SK-N-SH (cell line): ENCODE results near the gene LCOR. TPM values are rescaled to one million over a fixed set of nuclear protein-coding genes. Genes with fewer than 3 reads are reported as not detected.

Experiments used
- CTCF ChIA-PET: fragments of 300-600, 350-600 bp; formaldehyde crosslinking; extraction: SDS; loops from one replicate; lab custom pipeline; 2021; lab: Yijun Ruan, JAX
- POLR2A ChIA-PET: fragments of 350-600 bp; sonication (Branson Sonifier 250); formaldehyde crosslinking; extraction: SDS; loops from one replicate; lab custom pipeline; 2020; ENCODE audit warnings: antibody characterized with exemption, inconsistent platforms; lab: Yijun Ruan, JAX
- DNase-seq: peaks from one replicate; pipeline ENCODE4 v3.0.0; 2012
- H2AFZ ChIP-seq: fragments of 200-600 bp; sonication (generic); 2 replicates; pipeline ENCODE4 v1.8.1; 2016; ENCODE audit warnings: antibody characterized with exemption, mild to moderate bottlenecking, low read depth
- H3F3A ChIP-seq: fragments of 200-600 bp; sonication (generic); replicated peaks from 2 replicates; pipeline ENCODE3; 2016; ENCODE audit warnings: antibody characterized with exemption, mild to moderate bottlenecking; ENCODE audit not compliant: insufficient read depth
- H3K27ac ChIP-seq, 2 experiments: fragments of 200-500 bp in 1 of 2; fragments of 200-600 bp in 1 of 2; sonication (Bioruptor generic) in 1 of 2; sonication (generic), shearing (Covaris generic) in 1 of 2; 2 replicates each; pipeline versions ENCODE4 v1.5.1 to v1.6.1; 2014 to 2016; ENCODE audit warnings: low read depth in 2 of 2, inconsistent platforms in 1 of 2, low read length in 1 of 2, mild to moderate bottlenecking in 1 of 2, mixed read lengths in 1 of 2
- H3K27me3 ChIP-seq: fragments of 200-600 bp; sonication (generic), shearing (Covaris generic); 2 replicates; pipeline ENCODE4 v1.6.1; 2016; ENCODE audit warnings: mixed run types; ENCODE audit not compliant: insufficient read depth
- H3K36me3 ChIP-seq, 2 experiments: fragments of 200-500 bp in 1 of 2; fragments of 200-600 bp in 1 of 2; sonication (Bioruptor generic) in 1 of 2; sonication (generic) in 1 of 2; replicated peaks in 1 of 2; 2 replicates each; pipeline versions ENCODE3 to v1.5.1; 2014 to 2016; ENCODE audit warnings: low read length in 1 of 2, mild to moderate bottlenecking in 1 of 2; ENCODE audit not compliant: insufficient read depth in 2 of 2, control insufficient read depth in 1 of 2
- H3K4me1 ChIP-seq, 2 experiments: fragments of 200-500 bp in 1 of 2; fragments of 200-600 bp in 1 of 2; sonication (Bioruptor generic) in 1 of 2; sonication (generic), shearing (Covaris generic) in 1 of 2; 2 replicates each; pipeline versions ENCODE4 v1.5.1 to v1.6.1; 2014 to 2016; ENCODE audit warnings: low read depth in 1 of 2, low read length in 1 of 2, mixed run types in 1 of 2; ENCODE audit not compliant: insufficient read depth in 2 of 2, control insufficient read depth in 1 of 2
- H3K4me2 ChIP-seq: fragments of 200-600 bp; sonication (generic), shearing (Covaris generic); 2 replicates; pipeline ENCODE4 v1.6.1; 2017; ENCODE audit warnings: mixed run types
- H3K4me3 ChIP-seq, 2 experiments: fragments of 200-500 bp in 1 of 2; fragments of 200-600 bp in 1 of 2; sonication (Bioruptor generic) in 1 of 2; sonication (generic), shearing (Covaris generic) in 1 of 2; 2 replicates each; pipeline versions ENCODE4 v1.5.1 to v1.8.1; 2014 to 2016; ENCODE audit warnings: low read depth in 2 of 2, inconsistent platforms in 1 of 2, low read length in 1 of 2, mild to moderate bottlenecking in 1 of 2, mixed read lengths in 1 of 2, moderate library complexity in 1 of 2
- H3K79me2 ChIP-seq: fragments of 200-600 bp; sonication (generic); 2 replicates; pipeline ENCODE4 v1.8.1; 2017; ENCODE audit warnings: mild to moderate bottlenecking; ENCODE audit not compliant: insufficient read depth
- H3K9ac ChIP-seq: fragments of 200-600 bp; sonication (generic); 2 replicates; pipeline ENCODE4 v1.6.1; 2017; ENCODE audit warnings: mixed run types
- H3K9me2 ChIP-seq: fragments of 200-600 bp; sonication (generic); 2 replicates; pipeline ENCODE4 v1.6.1; 2017; ENCODE audit warnings: mixed run types
- H3K9me3 ChIP-seq: fragments of 200-600 bp; sonication (generic); 2 replicates; pipeline ENCODE4 v1.6.1; 2017; ENCODE audit warnings: mixed run types, mild to moderate bottlenecking, moderate library complexity
- H4K20me1 ChIP-seq: fragments of 200-600 bp; sonication (generic); 2 replicates; pipeline ENCODE4 v1.6.1; 2017; ENCODE audit warnings: mild to moderate bottlenecking, mixed run types; ENCODE audit not compliant: insufficient read depth
- CTCF ChIP-seq: fragments of 200-600 bp; sonication (generic); IDR thresholded peaks from 2 replicates; pipeline ENCODE4 v1.6.1; 2017; ENCODE audit warnings: antibody characterized with exemption, mild to moderate bottlenecking, moderate library complexity
- EP300 ChIP-seq, 2 experiments: IDR thresholded peaks; 2 replicates each; pipeline versions ENCODE4 v1.4.0 to v1.6.1; 2012; ENCODE audit warnings: borderline replicate concordance in 1 of 2, low read depth in 1 of 2, low read length in 1 of 2
- GATA2 ChIP-seq: sonication (generic); formaldehyde crosslinking; IDR thresholded peaks from 2 replicates; pipeline ENCODE4 v1.5.0; 2020; ENCODE audit warnings: mild to moderate bottlenecking, missing genetic modification reagents
- MAX ChIP-seq: IDR thresholded peaks from 2 replicates; pipeline ENCODE4 v1.4.0; 2012; ENCODE audit warnings: low read depth
- NFIC ChIP-seq: IDR thresholded peaks from 2 replicates; pipeline ENCODE4 v1.4.0; 2012; ENCODE audit warnings: borderline replicate concordance
- PBX3 ChIP-seq: IDR thresholded peaks from 2 replicates; pipeline ENCODE4; 2012
- REST ChIP-seq: IDR thresholded peaks from 2 replicates; pipeline ENCODE4 v1.6.1; 2012; ENCODE audit warnings: mild to moderate bottlenecking, low read depth, low read length, moderate library complexity
- RFX5 ChIP-seq: IDR thresholded peaks from 2 replicates; pipeline ENCODE4 v1.6.1; 2012; ENCODE audit warnings: mild to moderate bottlenecking, improper control_type of control experiment, low read length
- SMC3 ChIP-seq: IDR thresholded peaks from 2 replicates; pipeline ENCODE4 v1.6.1; 2012; ENCODE audit warnings: low read depth, low read length, improper control_type of control experiment
- TCF12 ChIP-seq: IDR thresholded peaks from 2 replicates; pipeline ENCODE4 v1.4.0; 2012
- USF2 ChIP-seq: fragments of 150-350 bp; IDR thresholded peaks from 2 replicates; pipeline ENCODE4 v1.6.1; 2017; ENCODE audit warnings: antibody characterized with exemption, low read length, low read depth, borderline replicate concordance
- polyA plus RNA-seq, 3 experiments: library from polyadenylated mRNA; depleted of rRNA; stranded (reverse); fragments of >200 nt; gene quantifications; 2 replicates each; pipeline ENCODE4 v1.2.3, GENCODE V29; 2012
- TF ChIP-seq, protein P1 (sequence below): IDR thresholded peaks from 2 replicates; pipeline ENCODE4 v1.4.0; 2012; ENCODE audit warnings: low read depth, borderline replicate concordance

The LCOR gene
- polyA plus RNA-seq, 1 of the 3 experiments (the other 2 are of a cell fraction): 1.9 TPM

DNA sequence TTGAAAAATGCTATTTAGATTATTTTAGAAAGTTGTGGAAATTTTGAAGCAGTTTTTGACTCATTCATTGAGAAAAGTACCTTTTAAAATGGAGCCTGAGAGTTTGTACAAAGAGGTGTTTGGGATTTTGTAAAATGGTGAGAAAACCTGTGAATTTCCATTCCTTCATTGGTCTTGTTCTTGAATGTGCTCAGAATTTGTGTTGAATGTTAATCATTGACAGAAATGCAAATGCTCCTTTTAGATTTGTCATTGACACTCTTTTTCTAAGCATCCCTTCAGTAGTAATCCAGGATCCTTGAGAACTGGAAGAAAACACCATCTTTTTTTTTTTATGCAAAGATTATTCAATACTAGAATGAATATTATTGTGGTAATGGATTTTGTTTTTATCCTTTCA lies 74.8 kb downstream of the LCOR start:
- POLR2A ChIA-PET: no interaction called here
- no peak overlapping the region for H3K9ac ChIP-seq
- no peak overlapping the region for H3K27ac ChIP-seq
- TF ChIP-seq MAX: no peak
- TF ChIP-seq EP300 (IDR thresholded peaks at IDR 0.05; ENCODE audit: borderline replicate concordance in 1 of 2, low read depth in 1 of 2, low read length in 1 of 2): no peak
- no peak for TF ChIP-seq REST
- TF ChIP-seq, protein P1, sequence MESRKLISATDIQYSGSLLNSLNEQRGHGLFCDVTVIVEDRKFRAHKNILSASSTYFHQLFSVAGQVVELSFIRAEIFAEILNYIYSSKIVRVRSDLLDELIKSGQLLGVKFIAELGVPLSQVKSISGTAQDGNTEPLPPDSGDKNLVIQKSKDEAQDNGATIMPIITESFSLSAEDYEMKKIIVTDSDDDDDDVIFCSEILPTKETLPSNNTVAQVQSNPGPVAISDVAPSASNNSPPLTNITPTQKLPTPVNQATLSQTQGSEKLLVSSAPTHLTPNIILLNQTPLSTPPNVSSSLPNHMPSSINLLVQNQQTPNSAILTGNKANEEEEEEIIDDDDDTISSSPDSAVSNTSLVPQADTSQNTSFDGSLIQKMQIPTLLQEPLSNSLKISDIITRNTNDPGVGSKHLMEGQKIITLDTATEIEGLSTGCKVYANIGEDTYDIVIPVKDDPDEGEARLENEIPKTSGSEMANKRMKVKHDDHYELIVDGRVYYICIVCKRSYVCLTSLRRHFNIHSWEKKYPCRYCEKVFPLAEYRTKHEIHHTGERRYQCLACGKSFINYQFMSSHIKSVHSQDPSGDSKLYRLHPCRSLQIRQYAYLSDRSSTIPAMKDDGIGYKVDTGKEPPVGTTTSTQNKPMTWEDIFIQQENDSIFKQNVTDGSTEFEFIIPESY: no peak
- no peak for TF ChIP-seq NFIC
- no peak for TF ChIP-seq GATA2 (CRISPR knock-in tag)
- TF ChIP-seq USF2: no peak
- TF ChIP-seq RFX5: no peak
- TF ChIP-seq SMC3: no peak
- TF ChIP-seq TCF12: no peak
- TF ChIP-seq PBX3: no peak
- no peak for TF ChIP-seq CTCF
- peaks cover 0 to 3% of the 10 kb centered on the region in 2 experiments; a peak in 1 of 4 replicates for H3K4me1 ChIP-seq
- H3F3A ChIP-seq: peaks cover 5% of the 10 kb centered on the region
- H2AFZ ChIP-seq: no peak overlapping the region
- H3K9me2 ChIP-seq: no peaks in the 10 kb centered on the region
- peaks cover 63% of the 10 kb centered on the region for H4K20me1 ChIP-seq
- no peak overlapping the region for H3K4me2 ChIP-seq
- H3K9me3 ChIP-seq: no peaks in the 10 kb centered on the region
- DNase-seq: no peak
- CTCF ChIA-PET: no interaction called here
- no peaks in the 10 kb centered on the region for H3K27me3 ChIP-seq
- peaks cover 90% of the 10 kb centered on the region for H3K79me2 ChIP-seq
- no peak overlapping the region for H3K4me3 ChIP-seq
- H3K36me3 ChIP-seq: peaks cover 0 to 6% of the 10 kb centered on the region in 2 experiments
